Activated naive CD8-positive, alpha-beta T cell treated with anti-CD3 and anti-CD28 coated beads for 36 hours (primary cell): Measurements from ENCODE around the gene WDR91. TPM values are rescaled to one million over a fixed set of nuclear protein-coding genes. Genes with fewer than 3 reads are reported as not detected.
"Not testable (repeated sequence)": the region's sequence is repeated elsewhere in the genome, so short reads cannot be mapped to it uniquely, and the experiment has no call there.

Source experiments
- DNase-seq: peaks from one replicate; pipeline ENCODE4 v3.0.0; 2021
- H3K27ac Mint-ChIP-seq: one replicate; pipeline ENCODE4 v1.8.0; 2022; ENCODE audit warnings: mild to moderate bottlenecking, moderate library complexity, mixed read lengths
- H3K27me3 Mint-ChIP-seq: one replicate; pipeline ENCODE4 v1.8.0; 2022; ENCODE audit warnings: mild to moderate bottlenecking, mixed read lengths
- H3K36me3 Mint-ChIP-seq: one replicate; pipeline ENCODE4 v1.8.0; 2021; ENCODE audit warnings: mild to moderate bottlenecking, mixed read lengths
- H3K4me1 Mint-ChIP-seq: one replicate; pipeline ENCODE4 v1.8.0; 2021; ENCODE audit warnings: mixed read lengths
- H3K4me3 Mint-ChIP-seq: one replicate; pipeline ENCODE4 v1.8.0; 2022; ENCODE audit warnings: mild to moderate bottlenecking, moderate library complexity, mixed read lengths
- H3K9me3 Mint-ChIP-seq: one replicate; pipeline ENCODE4 v1.8.0; 2022; ENCODE audit warnings: mixed read lengths
- total RNA-seq, 2 experiments: library from RNA; stranded (reverse); gene quantifications; one replicate each; pipeline ENCODE4 v1.2.3, GENCODE V29; 2021

Gene WDR91
- total RNA-seq, 2 experiments from 2014 or later: 12.3 to 14.0 TPM

DNA sequence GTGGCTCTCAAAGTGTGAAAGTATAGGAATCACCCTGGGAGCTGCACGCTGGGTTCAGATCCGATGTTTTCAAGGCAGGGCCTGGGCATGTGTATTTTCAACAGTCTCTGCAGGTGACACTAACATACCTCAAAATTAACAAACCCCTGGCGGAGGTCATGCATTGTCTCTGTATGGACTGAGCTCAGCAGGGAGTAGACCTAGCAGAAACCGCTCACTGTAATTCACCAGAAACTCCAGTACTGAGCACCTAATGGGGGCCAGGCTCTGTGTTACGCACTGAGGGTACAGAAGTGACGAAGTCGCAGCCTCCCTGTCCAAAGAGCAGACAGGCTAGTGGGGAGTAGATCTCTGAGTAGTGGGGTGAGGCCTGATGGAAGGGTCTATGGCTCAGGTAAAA lies 27.9 kb upstream of the WDR91 start:
- H3K27me3 Mint-ChIP-seq: peaks cover 3% of the 10 kb centered on the region
- H3K36me3 Mint-ChIP-seq: no peaks in the 10 kb centered on the region
- DNase-seq: no peak
- no peaks in the 10 kb centered on the region for H3K9me3 Mint-ChIP-seq
- peaks cover 7% of the 10 kb centered on the region for H3K4me1 Mint-ChIP-seq
- no peak overlapping the region for H3K27ac Mint-ChIP-seq
- H3K4me3 Mint-ChIP-seq: no peak overlapping the region

DNA sequence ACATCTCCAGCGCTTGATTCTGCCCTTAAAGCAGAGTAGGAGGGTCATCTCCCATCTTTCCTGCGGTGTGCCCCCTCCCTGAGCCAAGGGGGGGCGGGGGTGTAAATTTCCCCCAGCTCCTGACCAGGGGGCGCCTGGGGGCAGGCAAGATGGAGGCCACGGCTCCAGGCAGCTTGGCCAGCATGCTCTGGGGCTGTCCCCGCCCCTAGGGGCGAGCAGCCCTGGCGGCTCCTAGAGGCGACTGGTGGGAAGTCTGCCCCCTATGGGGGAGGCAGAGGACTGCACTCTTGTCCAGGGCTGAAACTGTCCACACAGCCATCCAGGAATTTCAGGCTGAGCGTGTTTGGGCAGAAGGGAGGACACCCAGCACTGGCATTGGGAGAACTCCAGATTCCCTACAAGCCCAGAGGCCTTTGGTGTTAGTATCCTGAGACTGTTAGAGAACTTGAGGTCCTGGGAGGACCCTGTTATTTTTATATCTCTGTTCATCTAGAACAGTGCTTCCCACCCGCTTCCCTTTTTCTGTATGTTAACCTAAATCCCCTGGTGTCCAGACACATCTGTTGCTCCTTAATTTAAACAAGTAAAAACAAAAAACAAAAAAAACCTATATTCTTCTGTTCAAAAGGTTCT lies 26.9 kb upstream of the WDR91 start:
- Mint-ChIP-seq H3K27ac (no peak overlapping the region), H3K36me3 (no peaks in the 10 kb centered on the region), H3K4me1 (peaks cover 7% of the 10 kb centered on the region), H3K4me3 (no peak overlapping the region), H3K9me3 (no peaks in the 10 kb centered on the region), H3K27me3 (peaks cover 3% of the 10 kb centered on the region)
- peak; percentile 12 for DNase-seq

DNA sequence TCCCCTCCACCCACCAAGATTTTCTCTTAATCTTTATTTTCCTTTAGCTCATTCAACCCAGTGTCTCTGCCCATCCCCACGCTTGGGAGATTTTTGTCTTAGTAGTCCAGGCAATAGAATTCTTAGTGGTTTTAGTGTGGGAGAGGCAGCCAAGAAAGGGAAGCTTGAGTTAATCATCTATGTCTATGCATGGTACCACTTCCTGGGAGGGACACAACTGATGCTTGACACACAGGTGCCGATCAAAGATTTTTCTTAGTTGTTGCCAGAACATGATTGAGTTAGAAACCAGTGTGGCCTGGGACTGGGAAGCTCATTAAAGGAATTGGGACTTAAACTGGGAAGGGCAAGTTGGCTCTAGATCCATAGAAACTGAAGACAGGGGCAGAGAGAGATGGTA lies 25.4 kb upstream of the WDR91 start:
- DNase-seq: no peak
- Mint-ChIP-seq H3K9me3 (no peaks in the 10 kb centered on the region), H3K27me3 (peaks cover 3% of the 10 kb centered on the region), H3K4me1 (peaks cover 7% of the 10 kb centered on the region), H3K27ac (no peak overlapping the region), H3K4me3 (no peak overlapping the region), H3K36me3 (no peaks in the 10 kb centered on the region)

- H3K36me3 Mint-ChIP-seq: no peaks in the 10 kb centered on the region
- no peak overlapping the region for H3K4me3 Mint-ChIP-seq
- no peak overlapping the region for H3K27ac Mint-ChIP-seq
- H3K4me1 Mint-ChIP-seq: peaks cover 7% of the 10 kb centered on the region
- peaks cover 3% of the 10 kb centered on the region for H3K27me3 Mint-ChIP-seq
- H3K9me3 Mint-ChIP-seq: no peaks in the 10 kb centered on the region
- DNase-seq: no peak
Observed at GRCh38 chr7:135235841-135236240, 24.5 kb upstream of the WDR91 start.

DNA sequence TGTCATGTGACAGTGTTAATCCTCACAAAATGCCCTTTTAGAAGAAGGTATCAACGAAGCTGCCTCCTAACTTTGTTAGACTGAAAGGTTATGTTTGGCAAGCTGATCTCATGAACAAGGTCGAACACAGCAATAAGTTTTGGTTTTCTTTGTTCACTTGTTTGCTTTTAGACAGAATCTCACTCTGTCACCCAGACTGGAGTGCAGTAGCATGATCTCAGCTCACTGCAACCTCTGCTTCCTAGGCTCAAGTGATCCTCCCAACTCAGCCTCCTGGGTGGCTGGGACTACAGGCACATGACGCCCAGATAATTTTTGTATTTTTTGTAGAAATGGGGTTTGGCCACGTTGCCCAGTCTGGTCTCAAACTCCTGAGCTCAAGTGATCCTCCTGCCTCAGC lies 23.4 kb upstream of the WDR91 start:
- peaks cover 7% of the 10 kb centered on the region for H3K4me1 Mint-ChIP-seq
- no peaks in the 10 kb centered on the region for H3K36me3 Mint-ChIP-seq
- H3K4me3 Mint-ChIP-seq: no peak overlapping the region
- no peak overlapping the region for H3K27ac Mint-ChIP-seq
- no peaks in the 10 kb centered on the region for H3K27me3 Mint-ChIP-seq
- H3K9me3 Mint-ChIP-seq: no peaks in the 10 kb centered on the region
- no peak for DNase-seq

- not testable (repeated sequence) for DNase-seq, H3K27me3 Mint-ChIP-seq, H3K27ac Mint-ChIP-seq, H3K4me1 Mint-ChIP-seq, H3K36me3 Mint-ChIP-seq, H3K4me3 Mint-ChIP-seq, H3K9me3 Mint-ChIP-seq
Observed at GRCh38 chr7:135234095-135234494, 22.8 kb upstream of the WDR91 start.

GRCh38 chr7:135233570-135233969 lies 22.2 kb upstream of the WDR91 start, which contains the start of gene STRA8:
Gene STRA8 (plus strand): TSS chr7:135233838. CDS start chr7:135240525, 6,687 bp downstream.
- no peak for DNase-seq
- Mint-ChIP-seq H3K4me1 (peaks cover 7% of the 10 kb centered on the region), H3K9me3 (peaks cover under 1% of the 10 kb centered on the region), H3K4me3 (no peak within 1 kb of the TSS), H3K36me3 (no peaks in the 10 kb centered on the region), H3K27ac (no peak within 1 kb of the TSS), H3K27me3 (no peaks in the 10 kb centered on the region)

- Mint-ChIP-seq H3K27ac (no peak overlapping the region), H3K27me3 (no peaks in the 10 kb centered on the region), H3K4me1 (peaks cover 7% of the 10 kb centered on the region), H3K9me3 (peaks cover 2% of the 10 kb centered on the region), H3K36me3 (no peaks in the 10 kb centered on the region), H3K4me3 (no peak overlapping the region)
- no peak for DNase-seq
Observed at GRCh38 chr7:135232720-135233119, 21.4 kb upstream of the WDR91 start.

GRCh38 chr7:135232087-135232486 lies 20.8 kb upstream of the WDR91 start:
- Mint-ChIP-seq H3K27me3 (no peaks in the 10 kb centered on the region), H3K4me3 (no peak overlapping the region), H3K9me3 (peaks cover 2% of the 10 kb centered on the region), H3K4me1 (peaks cover 5% of the 10 kb centered on the region), H3K27ac (no peak overlapping the region), H3K36me3 (no peaks in the 10 kb centered on the region)
- no peak for DNase-seq

DNA sequence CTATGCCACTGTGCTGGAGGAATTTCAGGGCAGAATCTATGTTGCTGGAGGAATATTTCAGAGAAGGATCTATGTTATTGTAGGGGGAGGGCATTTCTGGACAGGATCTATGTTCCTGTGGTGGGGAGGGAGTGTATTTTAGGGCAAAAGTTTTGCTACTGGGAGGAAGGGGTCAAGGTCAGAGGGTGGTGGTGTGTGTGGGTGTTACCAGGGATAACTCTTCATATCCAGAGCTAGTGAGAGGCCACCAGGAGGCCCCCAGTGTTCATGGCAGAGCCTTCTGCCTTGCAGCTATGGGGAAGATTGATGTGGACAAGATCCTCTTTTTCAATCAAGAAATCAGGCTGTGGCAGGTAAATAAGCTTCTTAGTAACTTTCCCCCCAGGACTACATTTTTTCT lies 20.4 kb upstream of the WDR91 start:
- Mint-ChIP-seq H3K9me3 (peaks cover 2% of the 10 kb centered on the region), H3K4me3 (no peak overlapping the region), H3K27ac (no peak overlapping the region), H3K4me1 (peaks cover 1% of the 10 kb centered on the region), H3K27me3 (no peaks in the 10 kb centered on the region), H3K36me3 (no peaks in the 10 kb centered on the region)
- DNase-seq: no peak

GRCh38 chr7:135224027-135224426 lies 12.7 kb upstream of the WDR91 start:
- peaks cover 11% of the 10 kb centered on the region for H3K9me3 Mint-ChIP-seq
- no peaks in the 10 kb centered on the region for H3K27me3 Mint-ChIP-seq
- peaks cover 13% of the 10 kb centered on the region for H3K4me1 Mint-ChIP-seq

DNA sequence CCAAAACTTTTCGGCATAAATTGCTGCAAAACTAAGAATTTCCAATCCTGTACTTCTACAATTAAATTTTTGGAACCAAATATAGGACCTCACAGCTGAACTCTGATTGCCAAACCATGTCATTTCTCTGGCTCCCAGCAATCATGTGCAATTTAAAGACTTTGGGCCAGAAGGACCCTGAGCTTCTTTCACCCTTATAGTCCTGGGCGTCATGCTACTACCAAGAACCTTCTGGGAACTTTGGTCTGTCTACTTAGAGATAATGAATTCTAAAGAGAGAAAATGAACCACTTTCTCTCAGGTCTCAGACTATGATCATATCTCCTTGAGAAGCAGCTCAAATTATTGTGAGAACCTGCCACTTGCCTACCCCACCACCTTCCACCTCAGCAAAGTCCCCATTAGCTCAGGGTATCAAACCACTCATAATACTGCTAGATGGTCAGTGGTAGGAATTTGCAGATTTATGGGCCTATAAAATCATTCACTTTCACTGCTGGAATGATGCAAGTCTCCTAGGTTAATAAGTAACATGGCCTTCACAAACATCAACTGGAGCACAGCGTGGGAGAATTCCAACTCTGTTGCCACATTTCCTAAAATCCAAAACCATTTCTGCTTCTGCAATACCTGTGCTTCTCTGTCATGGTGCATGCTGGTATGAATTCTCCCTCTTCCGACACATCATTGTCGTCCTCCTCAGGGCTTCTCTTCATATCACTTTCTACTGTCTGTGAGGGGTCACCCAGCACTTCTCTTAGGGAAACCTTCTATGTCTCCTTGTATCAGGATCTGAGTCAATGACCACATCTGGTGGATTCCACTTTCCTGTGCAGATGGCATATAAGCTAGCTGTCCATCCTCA lies 6.6 kb upstream of the WDR91 start:
- no peaks in the 10 kb centered on the region for H3K4me1 Mint-ChIP-seq
- DNase-seq: no peak
- H3K27ac Mint-ChIP-seq: no peak overlapping the region
- no peaks in the 10 kb centered on the region for H3K36me3 Mint-ChIP-seq
- peaks cover 3% of the 10 kb centered on the region for H3K9me3 Mint-ChIP-seq
- H3K4me3 Mint-ChIP-seq: no peak overlapping the region
- no peaks in the 10 kb centered on the region for H3K27me3 Mint-ChIP-seq

More at GRCh38 chr7:135224027-135224426, 12.7 kb upstream of the WDR91 start:
- Mint-ChIP-seq H3K36me3 (no peaks in the 10 kb centered on the region), H3K27ac (no peak overlapping the region), H3K4me3 (no peak overlapping the region)
- DNase-seq: no peak

DNA sequence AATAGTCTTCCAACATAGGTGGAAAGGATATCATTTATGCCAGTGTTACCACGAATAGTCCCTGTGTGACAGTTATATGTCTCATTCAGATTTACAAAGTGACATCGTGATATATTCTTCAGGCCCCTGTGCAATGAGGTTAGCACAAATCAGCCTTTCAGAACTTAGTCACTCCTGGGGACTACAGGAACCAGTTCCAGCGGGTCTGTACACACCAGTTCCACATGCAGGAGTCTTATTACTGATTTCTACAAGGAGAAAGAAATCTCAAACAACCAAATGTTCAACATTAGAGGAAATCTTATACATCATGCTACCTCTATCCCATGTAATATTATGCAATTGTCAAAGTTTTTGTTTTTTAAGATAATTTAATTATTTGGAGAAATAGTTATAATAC lies 4.4 kb upstream of the WDR91 start:
- Mint-ChIP-seq H3K9me3 (no peaks in the 10 kb centered on the region), H3K27me3 (no peaks in the 10 kb centered on the region), H3K36me3 (no peaks in the 10 kb centered on the region), H3K4me1 (peaks cover 3% of the 10 kb centered on the region), H3K27ac (no peak overlapping the region), H3K4me3 (no peak overlapping the region)
- no peak for DNase-seq

DNA sequence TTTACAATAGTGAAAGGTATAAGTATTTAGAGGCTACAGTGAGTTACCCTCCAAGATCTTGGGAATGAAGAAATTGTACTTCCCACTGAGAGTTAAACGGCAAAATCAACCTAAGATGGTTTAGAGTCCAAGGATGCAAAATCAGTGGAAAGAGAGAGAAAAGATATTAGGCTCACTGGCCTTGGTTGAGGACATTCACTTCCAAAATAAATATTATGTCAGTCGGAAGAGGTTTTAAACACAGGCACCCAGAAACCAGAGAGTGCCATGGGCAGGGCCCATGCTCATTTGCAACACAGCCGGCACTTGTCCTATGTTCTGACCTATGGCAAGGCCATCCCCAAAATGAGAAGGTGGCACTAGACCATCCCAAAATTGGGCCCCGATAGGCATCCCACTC lies 3.9 kb upstream of the WDR91 start:
- no peak overlapping the region for H3K27ac Mint-ChIP-seq
- no peaks in the 10 kb centered on the region for H3K27me3 Mint-ChIP-seq
- H3K4me1 Mint-ChIP-seq: peaks cover 8% of the 10 kb centered on the region
- H3K4me3 Mint-ChIP-seq: no peak overlapping the region
- DNase-seq: no peak
- H3K36me3 Mint-ChIP-seq: no peaks in the 10 kb centered on the region
- no peaks in the 10 kb centered on the region for H3K9me3 Mint-ChIP-seq

DNA sequence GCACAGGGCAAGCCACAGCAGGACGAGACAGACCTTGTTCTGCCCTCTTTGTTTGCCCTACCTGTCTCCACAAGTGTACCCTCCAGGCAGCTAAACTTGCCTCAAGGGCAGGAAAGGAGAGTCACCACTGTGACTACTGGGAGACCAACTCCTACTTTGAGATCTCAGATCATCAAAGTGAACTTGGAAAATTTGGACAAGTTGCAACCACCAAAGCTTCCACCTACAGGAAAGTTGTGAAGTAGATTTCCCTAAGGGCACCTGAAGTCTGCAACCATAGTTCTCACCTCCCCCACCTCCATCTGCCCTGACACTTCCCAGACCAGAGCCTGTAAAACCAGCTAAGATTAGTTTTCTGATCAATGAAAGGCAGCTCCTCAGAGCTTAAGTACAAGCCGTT lies 2.5 kb upstream of the WDR91 start:
- Mint-ChIP-seq H3K4me1 (peaks cover 19% of the 10 kb centered on the region), H3K27ac (no peak overlapping the region), H3K4me3 (no peak overlapping the region), H3K9me3 (no peaks in the 10 kb centered on the region), H3K27me3 (no peaks in the 10 kb centered on the region), H3K36me3 (no peaks in the 10 kb centered on the region)
- no peak for DNase-seq
